Activated T-helper 1 cell treated with anti-CD3 and anti-CD28 coated beads, Interleukin-12 subunit alpha, Interleukin-12 subunit beta, Interleukin-2, Interleukin-4 antibody, amounts not matched to agents 30 ng/mL and 10 ng/mL and 1 ng/mL, durations not matched to agents 14 hours and 24 hours and 36 hours (primary cell): Measurements from ENCODE around the gene CADM2. TPM values are rescaled to one million over a fixed set of nuclear protein-coding genes. Genes with fewer than 3 reads are reported as not detected.

ENCODE experiments used
- DNase-seq: peaks from one replicate; pipeline ENCODE4 v3.0.0; 2021; ENCODE audit warnings: low spot score
- H3K27ac Mint-ChIP-seq: one replicate; pipeline ENCODE4 v1.8.0; 2021; ENCODE audit warnings: mild to moderate bottlenecking, mixed read lengths
- H3K27me3 Mint-ChIP-seq: one replicate; pipeline ENCODE4 v1.8.0; 2022; ENCODE audit warnings: mild to moderate bottlenecking, moderate library complexity, mixed read lengths; ENCODE audit not compliant: insufficient read depth
- H3K36me3 Mint-ChIP-seq: one replicate; pipeline ENCODE4 v1.8.0; 2021; ENCODE audit warnings: low read depth, mixed read lengths
- H3K4me1 Mint-ChIP-seq: one replicate; pipeline ENCODE4 v1.8.0; 2021; ENCODE audit warnings: low read depth, mixed read lengths
- H3K4me3 Mint-ChIP-seq: one replicate; pipeline ENCODE4 v1.8.0; 2021; ENCODE audit warnings: mild to moderate bottlenecking, moderate library complexity, mixed read lengths
- H3K9me3 Mint-ChIP-seq: one replicate; pipeline ENCODE4 v1.8.0; 2021; ENCODE audit warnings: mixed read lengths
- intact Hi-C: fragments of 100-400 bp; cut with micrococcal nuclease; formaldehyde crosslinking; loops from one replicate; pipeline ENCODE4 v1.15.1; 2024
- total RNA-seq: library from RNA; stranded (reverse); gene quantifications from 2 replicates; pipeline ENCODE4 v1.2.3, GENCODE V29; 2022

Gene CADM2
- total RNA-seq, 1 donor from 2014 or later, result not detected

DNA sequence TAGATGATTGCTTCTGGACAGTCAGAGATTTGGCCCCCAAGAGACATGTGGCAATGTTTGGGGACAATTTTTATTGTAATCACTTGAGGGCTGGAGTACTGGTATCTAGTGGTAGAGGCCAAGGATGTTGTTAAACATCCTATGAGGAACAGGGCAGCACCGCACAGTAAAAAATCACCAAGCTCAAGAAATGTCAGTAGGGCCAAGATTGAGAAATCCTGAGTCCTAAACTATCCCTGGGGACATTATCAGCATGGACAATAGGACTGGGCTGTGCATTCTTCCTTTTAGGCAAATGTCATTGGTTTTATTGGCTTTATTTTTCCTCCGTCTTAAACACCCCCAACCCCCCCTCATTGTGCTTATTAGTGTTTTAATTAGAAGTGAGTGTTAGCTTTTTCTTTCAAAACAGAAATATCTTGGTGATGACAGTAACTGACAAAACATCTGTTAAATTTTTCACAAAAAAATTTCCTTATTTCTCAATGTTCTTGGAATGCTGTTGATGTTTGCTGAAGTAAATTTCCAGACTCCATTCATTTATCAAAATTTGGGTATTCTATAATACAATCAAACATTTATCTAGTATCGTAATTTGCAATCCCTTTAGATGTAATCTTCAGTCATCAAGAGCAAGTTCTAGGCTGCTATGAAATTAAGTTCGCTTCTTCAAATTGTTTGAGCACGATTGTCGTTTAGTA, 1087.8 kb downstream of the CADM2 start:
- peaks cover 19% of the 10 kb centered on the region for H3K9me3 Mint-ChIP-seq
- H3K4me1 Mint-ChIP-seq, result no peaks in the 10 kb centered on the region
- H3K27me3 Mint-ChIP-seq, result no peaks in the 10 kb centered on the region
- H3K4me3 Mint-ChIP-seq, result no peak overlapping the region
- intact Hi-C loops, result no loop called here
- no peak for DNase-seq
- H3K36me3 Mint-ChIP-seq, result no peaks in the 10 kb centered on the region
- no peak overlapping the region for H3K27ac Mint-ChIP-seq

DNA sequence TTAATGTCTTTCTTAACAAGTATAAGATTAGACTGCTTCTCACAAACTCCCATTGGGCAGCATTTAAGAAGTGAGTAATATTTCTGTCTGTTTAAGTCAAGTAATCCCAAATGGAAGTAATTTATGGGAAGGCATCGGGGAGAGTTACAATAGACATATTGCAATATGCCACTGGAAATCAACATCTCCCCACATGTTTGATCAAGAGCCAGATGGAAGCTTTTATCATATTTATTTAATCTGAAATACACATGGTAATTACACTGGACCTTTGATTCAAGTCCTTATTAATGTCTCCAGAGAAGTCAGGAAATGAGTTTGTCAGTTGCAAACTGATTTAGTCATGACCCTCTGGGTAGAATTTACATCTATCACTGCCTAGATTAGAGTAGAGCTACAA, 1088.4 kb downstream of the CADM2 start:
- Mint-ChIP-seq H3K27ac (no peak overlapping the region), H3K27me3 (no peaks in the 10 kb centered on the region), H3K9me3 (peaks cover 20% of the 10 kb centered on the region), H3K4me1 (no peaks in the 10 kb centered on the region), H3K36me3 (no peaks in the 10 kb centered on the region), H3K4me3 (no peak overlapping the region)
- no peak for DNase-seq
- intact Hi-C loops, result no loop called here

GRCh38 chr3:86051058-86051457, 1092.3 kb downstream of the CADM2 start:
- H3K27ac Mint-ChIP-seq, result no peak overlapping the region

GRCh38 chr3:86056032-86056431, 1097.2 kb downstream of the CADM2 start:
- Mint-ChIP-seq H3K4me1 (no peaks in the 10 kb centered on the region), H3K9me3 (peaks cover 9% of the 10 kb centered on the region), H3K4me3 (no peak overlapping the region), H3K36me3 (no peaks in the 10 kb centered on the region), H3K27ac (no peak overlapping the region), H3K27me3 (no peaks in the 10 kb centered on the region)
- intact Hi-C loops, result no loop called here
- no peak for DNase-seq

More at GRCh38 chr3:86051058-86051457, 1092.3 kb downstream of the CADM2 start:
- H3K9me3 Mint-ChIP-seq, result peaks cover 18% of the 10 kb centered on the region
- no peak overlapping the region for H3K4me3 Mint-ChIP-seq
- no peak for DNase-seq
- intact Hi-C loops, result no loop called here
- no peaks in the 10 kb centered on the region for H3K36me3 Mint-ChIP-seq
- no peaks in the 10 kb centered on the region for H3K27me3 Mint-ChIP-seq
- H3K4me1 Mint-ChIP-seq, result no peaks in the 10 kb centered on the region

DNA sequence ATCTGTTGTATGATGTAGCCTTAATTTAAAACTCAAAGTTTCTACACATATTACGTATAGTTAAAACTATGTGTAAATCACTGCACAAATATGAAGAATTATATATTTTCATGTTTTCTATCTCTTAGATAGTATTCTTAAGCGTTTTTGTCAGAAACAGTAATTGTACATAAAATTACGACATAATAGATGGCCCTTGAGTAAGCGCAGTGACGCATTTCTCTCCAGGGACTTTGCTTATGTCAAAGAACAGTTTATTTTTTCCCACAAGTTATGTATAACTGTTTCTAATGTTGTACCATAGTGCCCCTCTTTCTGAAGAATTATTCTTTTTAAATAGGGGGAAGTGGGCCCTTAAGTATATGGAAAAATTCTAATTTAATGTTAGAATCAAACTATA, 1098.2 kb downstream of the CADM2 start:
- intact Hi-C loops, result no loop called here
- peaks cover 3% of the 10 kb centered on the region for H3K9me3 Mint-ChIP-seq
- H3K27me3 Mint-ChIP-seq, result no peaks in the 10 kb centered on the region
- no peaks in the 10 kb centered on the region for H3K36me3 Mint-ChIP-seq
- H3K4me3 Mint-ChIP-seq, result no peak overlapping the region
- H3K27ac Mint-ChIP-seq, result no peak overlapping the region
- no peaks in the 10 kb centered on the region for H3K4me1 Mint-ChIP-seq
- no peak for DNase-seq

GRCh38 chr3:86073799-86074198, 1115.0 kb downstream of the CADM2 start:
- intact Hi-C loops, result no loop called here
- Mint-ChIP-seq H3K4me1 (no peaks in the 10 kb centered on the region), H3K36me3 (no peaks in the 10 kb centered on the region), H3K9me3 (no peaks in the 10 kb centered on the region), H3K27me3 (no peaks in the 10 kb centered on the region), H3K4me3 (no peak overlapping the region), H3K27ac (no peak overlapping the region)
- DNase-seq, result no peak

- Mint-ChIP-seq H3K27ac (no peak overlapping the region), H3K36me3 (no peaks in the 10 kb centered on the region), H3K9me3 (peaks cover 12% of the 10 kb centered on the region), H3K27me3 (no peaks in the 10 kb centered on the region), H3K4me3 (no peak overlapping the region), H3K4me1 (no peaks in the 10 kb centered on the region)
- intact Hi-C loops, result no loop called here
- DNase-seq, result no peak
Measured at GRCh38 chr3:86087160-86087871, 1128.5 kb downstream of the CADM2 start.

- peaks cover 21% of the 10 kb centered on the region for H3K9me3 Mint-ChIP-seq
- H3K27me3 Mint-ChIP-seq, result no peaks in the 10 kb centered on the region
- H3K4me1 Mint-ChIP-seq, result no peaks in the 10 kb centered on the region
- no peak for DNase-seq
- no peak overlapping the region for H3K27ac Mint-ChIP-seq
- H3K4me3 Mint-ChIP-seq, result no peak overlapping the region
- intact Hi-C loops, result no loop called here
- H3K36me3 Mint-ChIP-seq, result no peaks in the 10 kb centered on the region
Measured at GRCh38 chr3:86104154-86104553, 1145.4 kb downstream of the CADM2 start.

- intact Hi-C loops, result no loop called here
- H3K4me1 Mint-ChIP-seq, result no peaks in the 10 kb centered on the region
- H3K4me3 Mint-ChIP-seq, result no peak overlapping the region
- H3K27me3 Mint-ChIP-seq, result no peaks in the 10 kb centered on the region
- DNase-seq, result no peak
- H3K9me3 Mint-ChIP-seq, result peaks cover 28% of the 10 kb centered on the region
- H3K36me3 Mint-ChIP-seq, result no peaks in the 10 kb centered on the region
- H3K27ac Mint-ChIP-seq, result no peak overlapping the region
Measured at GRCh38 chr3:86109434-86109833, 1150.6 kb downstream of the CADM2 start.
